Activated effector memory CD4-positive, alpha-beta T cell treated with anti-CD3 and anti-CD28 coated beads, Interleukin-2, amount 50 U/mL, for 16 hours (primary cell): ENCODE data around the gene CTNNBL1.
"Not testable (repeated sequence)": the region's sequence is repeated elsewhere in the genome, so short reads cannot be mapped to it uniquely, and the experiment has no call there.

Experiments used
- DNase-seq: peaks from one replicate; pipeline ENCODE4 v3.0.0-alpha.2; 2020

The CTNNBL1 gene

GRCh38 chr20:37833221-37833896, 139.5 kb downstream of the CTNNBL1 start:
- DNase-seq, result no peak

- DNase-seq, result no peak
Observed at GRCh38 chr20:37836926-37837325, 143.1 kb downstream of the CTNNBL1 start.

GRCh38 chr20:37837924-37838323, 144.1 kb downstream of the CTNNBL1 start:
- no peak for DNase-seq

GRCh38 chr20:37838769-37839431, 145.1 kb downstream of the CTNNBL1 start:
- no peak for DNase-seq

GRCh38 chr20:37839432-37839827, 145.6 kb downstream of the CTNNBL1 start:
- DNase-seq, result no peak

- DNase-seq, result no peak
Observed at GRCh38 chr20:37839955-37840354, 146.1 kb downstream of the CTNNBL1 start.

- DNase-seq, result no peak
Observed at GRCh38 chr20:37841389-37841788, 147.6 kb downstream of the CTNNBL1 start.

- DNase-seq, result no peak
Observed at GRCh38 chr20:37841971-37842370, 148.1 kb downstream of the CTNNBL1 start.

- DNase-seq, result no peak
Observed at GRCh38 chr20:37845241-37845681, 151.4 kb downstream of the CTNNBL1 start.

GRCh38 chr20:37845878-37846277, 152.0 kb downstream of the CTNNBL1 start:
- no peak for DNase-seq

- DNase-seq, result no peak
Observed at GRCh38 chr20:37846573-37846972, 152.7 kb downstream of the CTNNBL1 start.

GRCh38 chr20:37848706-37849105, 154.9 kb downstream of the CTNNBL1 start:
- DNase-seq, result no peak

GRCh38 chr20:37849156-37849555, 155.3 kb downstream of the CTNNBL1 start:
- DNase-seq, result no peak

GRCh38 chr20:37849566-37849965, 155.7 kb downstream of the CTNNBL1 start:
- no peak for DNase-seq

- DNase-seq, result no peak
Observed at GRCh38 chr20:37850036-37850592, 156.3 kb downstream of the CTNNBL1 start.

GRCh38 chr20:37850724-37851355, 157.0 kb downstream of the CTNNBL1 start:
- no peak for DNase-seq

- DNase-seq, result no peak
Observed at GRCh38 chr20:37852666-37853065, 158.8 kb downstream of the CTNNBL1 start.

- no peak for DNase-seq
Observed at GRCh38 chr20:37853823-37854375, 160.1 kb downstream of the CTNNBL1 start.

- not testable (repeated sequence) for DNase-seq
Observed at GRCh38 chr20:37856034-37856433, 162.2 kb downstream of the CTNNBL1 start.

- DNase-seq, result no peak
Observed at GRCh38 chr20:37856932-37857660, 163.3 kb downstream of the CTNNBL1 start.

GRCh38 chr20:37859406-37860171, 165.8 kb downstream of the CTNNBL1 start:
- no peak for DNase-seq

GRCh38 chr20:37863289-37863688, 169.5 kb downstream of the CTNNBL1 start:
- no peak for DNase-seq
